Cerebellar cortex (tissue), 1 donor: Measurements from ENCODE around the gene KCNK3.
A peak's percentile ranks its signal among the peaks of the same experiment; 100 is the strongest.
"Not testable (repeated sequence)": the region's sequence is repeated elsewhere in the genome, so short reads cannot be mapped to it uniquely, and the experiment has no call there.

Experiments used
- DNase-seq: peaks from one replicate; pipeline ENCODE4 v3.0.0-alpha.2; 2015; ENCODE audit warnings: low spot score

Gene KCNK3

DNA sequence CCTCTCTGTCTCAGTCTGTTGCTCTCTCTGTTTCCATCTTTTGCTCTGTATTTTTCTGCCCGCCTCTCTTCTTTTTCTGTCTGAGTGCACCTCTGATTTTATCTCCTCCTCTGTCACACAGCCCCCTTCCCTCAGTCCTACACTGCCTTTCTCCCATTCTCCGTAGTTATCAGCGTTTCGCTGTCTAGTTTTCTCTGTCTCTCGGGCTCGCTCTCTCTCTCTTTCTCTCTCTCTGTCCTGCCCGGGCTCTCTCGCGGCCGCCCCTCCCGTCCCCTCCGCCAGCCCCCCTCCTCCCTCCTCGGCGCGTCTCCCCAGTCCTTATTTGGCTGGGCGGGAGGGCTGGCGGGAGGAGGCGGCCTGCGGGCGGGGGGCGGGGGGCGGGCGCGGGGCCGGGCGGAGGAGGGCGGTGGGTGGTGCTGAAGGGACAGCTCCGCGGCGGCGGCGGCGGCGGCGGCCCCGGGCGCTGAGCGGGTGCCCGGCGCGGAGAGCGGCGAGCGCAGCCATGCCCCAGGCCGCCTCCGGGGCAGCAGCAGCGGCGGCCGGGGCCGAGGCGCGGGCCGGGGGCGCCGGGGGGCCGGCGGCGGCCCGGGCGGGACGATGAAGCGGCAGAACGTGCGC lies at the start of gene KCNK3:
Gene KCNK3 (plus strand): TSS at position 444 of the 618 bp plus-strand sequence. CDS start 154 bp downstream, at position 598.
- DNase-seq, result peak; percentile 57

DNA sequence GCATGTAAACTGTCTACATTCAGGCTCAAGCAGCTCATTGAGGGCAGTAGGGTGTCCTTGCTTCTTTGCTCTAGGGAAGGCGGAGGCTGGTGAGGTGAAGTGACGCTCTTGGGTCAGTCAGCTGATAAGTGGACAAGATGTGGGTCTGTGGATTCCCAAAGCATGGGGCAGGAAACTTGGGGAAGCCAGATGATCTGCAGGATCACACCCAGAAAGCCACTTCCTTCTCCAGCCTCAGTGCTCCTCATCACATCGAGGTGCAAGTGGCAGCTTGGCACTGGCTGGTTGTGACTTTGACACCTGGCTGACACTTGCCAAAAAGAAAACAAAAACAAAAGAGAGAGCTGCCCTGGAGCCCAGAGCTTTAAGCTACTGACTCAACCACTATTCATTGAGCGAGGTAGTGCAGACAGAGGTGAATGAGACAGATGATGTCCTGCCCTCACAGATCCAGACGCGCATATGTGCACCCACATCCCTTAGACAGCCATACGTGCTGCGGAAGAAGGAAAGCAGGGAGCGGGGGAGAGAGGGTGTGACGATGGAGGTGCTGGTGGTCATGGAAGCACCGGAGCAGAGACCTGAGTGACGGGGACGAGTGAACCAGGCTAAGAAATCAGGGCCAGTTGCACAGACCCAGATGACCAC lies 48.2 kb upstream of the KCNK3 start:
- DNase-seq, result no peak

DNA sequence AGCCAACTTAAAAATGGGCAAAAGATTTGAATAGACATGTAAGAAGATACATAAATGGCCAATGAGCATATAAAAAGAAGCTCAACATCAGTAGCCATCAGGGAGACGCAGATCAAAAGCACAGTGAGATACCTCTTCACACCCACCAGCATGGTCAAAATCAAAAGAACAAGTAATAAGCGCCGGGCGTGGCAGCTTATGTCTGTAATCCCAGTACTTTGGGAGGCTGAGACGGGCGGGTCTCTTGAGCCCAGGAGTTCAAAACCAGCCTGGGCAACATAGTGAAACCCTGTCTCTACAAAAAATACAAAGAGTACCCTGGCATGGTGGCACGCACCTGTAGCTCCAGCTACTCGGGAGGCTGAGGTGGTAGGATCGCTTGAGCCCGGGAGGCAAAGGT lies 46.8 kb upstream of the KCNK3 start:
- no peak for DNase-seq

DNA sequence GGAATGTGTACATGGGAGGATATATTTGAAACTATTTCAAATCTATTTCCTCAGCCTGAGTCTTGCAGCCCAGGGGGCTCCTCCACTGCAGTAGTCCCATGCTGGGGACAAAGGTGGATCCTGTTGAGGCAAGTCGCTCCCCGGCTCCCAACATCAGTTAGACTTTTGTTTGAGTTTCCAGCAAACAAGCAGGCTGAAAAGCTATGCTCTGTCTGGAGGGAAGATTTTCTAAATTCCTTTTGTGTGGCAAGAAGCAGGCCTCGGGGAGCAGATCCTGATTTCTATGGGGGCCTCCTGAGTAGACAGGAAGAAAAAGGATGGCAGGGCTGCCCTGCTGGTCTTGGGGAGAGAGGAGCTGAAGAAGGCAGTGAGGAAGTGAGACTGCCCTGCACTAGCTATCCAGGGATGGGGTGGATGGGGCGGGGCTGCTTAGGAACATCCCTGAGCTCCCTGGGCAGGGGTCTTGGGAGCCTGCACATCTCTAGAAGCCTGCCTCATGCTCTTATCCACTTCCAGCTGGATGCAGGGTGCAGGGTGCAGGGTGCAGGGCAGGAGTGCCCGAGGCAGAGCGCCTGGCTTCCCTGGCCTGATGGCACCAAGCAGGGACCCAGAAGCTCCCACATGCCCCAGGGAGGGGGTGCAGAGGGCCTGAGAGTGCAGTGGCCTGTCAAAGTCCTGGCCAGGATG lies 45.4 kb upstream of the KCNK3 start:
- DNase-seq, result no peak

DNA sequence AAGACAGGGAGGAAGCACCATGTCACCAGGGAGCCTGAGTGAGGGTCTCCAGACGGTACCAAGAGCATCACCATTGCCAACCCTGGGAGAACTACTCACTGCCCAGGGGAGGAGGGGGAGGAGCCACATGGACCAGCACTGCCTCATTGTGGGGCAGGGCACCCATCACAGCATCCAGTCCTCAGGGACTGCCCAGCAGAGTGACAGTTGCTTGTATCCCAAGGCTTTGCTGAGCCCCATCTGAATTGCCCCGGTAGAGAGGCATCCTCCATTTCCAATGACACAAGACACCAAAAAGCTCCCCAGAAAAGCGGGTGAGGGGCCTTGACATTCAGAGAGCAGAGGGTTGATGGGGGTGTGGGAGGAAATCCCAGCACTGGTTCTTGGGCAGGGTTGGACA lies 44.5 kb upstream of the KCNK3 start:
- no peak for DNase-seq

GRCh38 chr2:26648516-26648915 lies 44.0 kb upstream of the KCNK3 start:
- DNase-seq, result no peak

- DNase-seq, result no peak
Measured at GRCh38 chr2:26649322-26649721, 43.2 kb upstream of the KCNK3 start.

DNA sequence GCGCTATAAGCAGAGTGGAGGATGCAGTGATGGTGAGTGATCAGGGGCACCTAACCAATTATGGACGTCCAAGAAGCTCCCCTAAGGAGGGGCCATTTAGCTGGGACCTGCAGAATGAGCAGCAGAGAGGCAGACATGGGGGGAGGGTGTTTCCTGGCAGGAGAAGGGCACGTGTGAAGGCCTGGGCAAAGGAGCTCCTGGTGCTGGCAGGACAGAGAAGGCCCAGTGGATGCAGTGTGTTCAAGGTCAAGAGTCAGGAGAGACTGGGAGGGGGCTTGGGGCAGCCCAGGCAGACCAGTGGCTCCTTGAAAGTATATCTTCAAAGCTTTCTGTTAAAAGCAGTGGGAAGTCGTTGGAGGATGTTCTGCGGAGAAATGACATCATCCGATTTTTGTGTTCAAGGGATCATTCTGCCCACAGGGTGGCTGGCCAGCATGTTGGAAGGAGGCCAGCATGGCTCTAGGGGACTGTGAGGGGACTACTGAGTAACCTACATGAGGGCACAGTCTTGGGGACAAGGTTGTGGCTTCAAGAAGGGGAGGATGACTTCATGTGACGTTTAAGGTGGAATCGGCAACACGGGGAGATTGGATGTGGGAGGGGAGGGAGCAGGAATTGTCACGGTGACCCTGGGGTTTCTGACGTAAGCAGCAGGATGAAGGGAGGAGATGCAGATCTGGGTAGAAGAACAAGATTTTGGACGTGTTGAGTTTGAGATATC lies 42.4 kb upstream of the KCNK3 start:
- no peak for DNase-seq

DNA sequence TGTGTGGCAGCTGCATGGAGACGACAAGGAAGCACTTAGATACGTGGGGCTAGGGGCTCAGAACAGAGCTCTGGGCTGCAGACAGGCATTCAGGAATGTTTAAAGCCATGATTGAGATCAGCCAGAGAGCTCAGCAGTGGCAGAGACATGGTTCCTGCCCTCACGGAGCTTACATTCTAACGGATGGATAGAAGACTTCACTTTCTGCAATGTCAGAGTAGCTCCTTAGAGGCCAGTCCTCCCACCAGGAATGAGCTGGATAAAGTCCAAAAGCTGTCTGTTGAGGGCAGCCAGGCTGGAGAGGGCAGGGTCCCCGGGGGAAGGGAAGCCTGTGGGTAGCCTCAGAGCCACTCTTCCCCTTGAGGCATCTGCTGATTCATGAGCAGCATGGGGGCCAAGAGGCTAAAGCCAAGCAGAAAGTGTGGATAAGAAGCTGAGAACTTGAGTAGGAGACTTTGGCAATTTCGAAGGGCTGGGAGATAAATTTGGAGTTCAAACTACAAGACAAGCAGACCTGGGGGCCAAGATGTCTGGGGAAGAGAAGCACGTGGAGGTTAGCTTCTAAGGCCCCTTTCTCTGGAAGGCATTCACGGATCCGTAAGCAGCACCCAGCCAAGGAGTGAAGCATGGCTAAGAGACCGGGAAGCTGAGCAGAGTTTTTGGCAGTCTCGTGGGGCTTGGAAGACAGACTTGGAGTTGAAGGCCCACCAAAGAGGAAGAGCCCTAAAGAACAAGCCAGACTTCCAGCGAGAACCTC lies 41.6 kb upstream of the KCNK3 start:
- DNase-seq, result no peak

GRCh38 chr2:26651470-26651771 lies 41.1 kb upstream of the KCNK3 start:
- DNase-seq, result no peak

- DNase-seq, result no peak
Measured at GRCh38 chr2:26651799-26652198, 40.7 kb upstream of the KCNK3 start.

DNA sequence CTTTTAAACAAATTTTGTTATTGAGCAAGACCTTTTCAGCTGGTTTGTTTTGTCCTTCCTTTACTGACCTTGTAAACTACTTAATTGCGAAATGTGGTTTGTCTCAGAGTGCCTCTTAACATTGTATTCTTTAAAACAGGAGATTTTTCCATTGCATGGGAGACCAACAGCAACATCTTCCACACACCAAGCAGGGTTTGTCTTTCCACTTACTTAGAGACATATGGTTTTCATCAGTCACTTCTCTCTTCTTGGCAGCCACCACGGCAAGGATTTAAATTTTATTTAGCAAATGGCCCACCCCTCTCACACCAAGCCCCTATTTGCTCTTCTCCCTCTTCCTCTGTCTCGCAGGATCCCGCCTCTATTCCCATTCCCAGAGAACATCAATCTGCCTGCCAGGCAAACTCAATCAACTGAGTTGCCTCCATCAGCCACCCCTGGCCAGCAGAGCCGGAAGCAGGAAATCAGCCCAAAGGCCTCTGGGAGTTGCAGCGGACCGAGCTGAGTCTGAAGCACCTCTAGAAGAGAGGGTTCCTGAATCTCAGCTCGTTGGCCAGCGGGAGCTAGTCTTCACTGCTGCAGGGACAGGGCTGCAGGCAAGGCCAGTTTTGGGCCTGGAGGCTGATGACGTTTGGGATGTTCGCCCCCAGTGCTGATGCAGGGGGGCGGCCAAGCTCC lies 40.0 kb upstream of the KCNK3 start:
- DNase-seq, result no peak

- DNase-seq, result no peak
Measured at GRCh38 chr2:26653207-26654060, 39.1 kb upstream of the KCNK3 start.

DNA sequence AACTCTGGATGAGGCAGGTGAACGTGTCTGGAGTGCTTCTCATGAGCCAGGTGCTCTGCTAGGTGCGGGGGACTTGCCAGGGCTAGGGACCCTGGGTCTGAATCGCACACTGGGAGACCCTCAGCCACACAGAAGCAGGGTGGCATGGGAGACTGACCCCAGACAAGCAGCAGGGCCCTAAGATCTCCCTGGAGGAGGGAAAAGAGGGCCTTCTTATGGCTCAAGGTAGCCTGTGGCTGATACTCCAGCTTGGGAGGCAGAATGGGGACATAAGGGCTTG lies 38.5 kb upstream of the KCNK3 start:
- DNase-seq, result no peak

GRCh38 chr2:26655120-26655519 lies 37.4 kb upstream of the KCNK3 start:
- DNase-seq, result not testable (repeated sequence)

GRCh38 chr2:26655611-26656195 lies 36.8 kb upstream of the KCNK3 start:
- DNase-seq, result no peak

DNA sequence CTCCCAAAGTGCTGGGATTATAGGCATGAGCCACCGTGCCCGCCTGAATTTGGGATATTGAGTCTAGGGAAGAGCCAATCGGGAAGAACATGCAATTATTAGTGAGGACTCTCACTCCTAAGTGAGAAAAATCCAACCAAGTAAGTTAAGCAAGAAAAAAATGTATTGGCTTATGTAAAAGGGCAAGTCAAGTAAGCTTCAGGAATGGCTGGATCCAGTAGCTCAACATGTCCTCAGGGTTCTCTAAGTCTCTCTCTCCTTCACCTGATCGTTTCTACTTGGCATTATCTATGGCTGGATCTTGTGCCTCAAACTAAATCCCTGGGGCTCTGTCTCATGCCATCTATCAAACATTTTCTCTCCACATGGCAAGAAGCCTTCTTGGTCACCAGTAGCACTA lies 35.3 kb upstream of the KCNK3 start:
- DNase-seq, result no peak

DNA sequence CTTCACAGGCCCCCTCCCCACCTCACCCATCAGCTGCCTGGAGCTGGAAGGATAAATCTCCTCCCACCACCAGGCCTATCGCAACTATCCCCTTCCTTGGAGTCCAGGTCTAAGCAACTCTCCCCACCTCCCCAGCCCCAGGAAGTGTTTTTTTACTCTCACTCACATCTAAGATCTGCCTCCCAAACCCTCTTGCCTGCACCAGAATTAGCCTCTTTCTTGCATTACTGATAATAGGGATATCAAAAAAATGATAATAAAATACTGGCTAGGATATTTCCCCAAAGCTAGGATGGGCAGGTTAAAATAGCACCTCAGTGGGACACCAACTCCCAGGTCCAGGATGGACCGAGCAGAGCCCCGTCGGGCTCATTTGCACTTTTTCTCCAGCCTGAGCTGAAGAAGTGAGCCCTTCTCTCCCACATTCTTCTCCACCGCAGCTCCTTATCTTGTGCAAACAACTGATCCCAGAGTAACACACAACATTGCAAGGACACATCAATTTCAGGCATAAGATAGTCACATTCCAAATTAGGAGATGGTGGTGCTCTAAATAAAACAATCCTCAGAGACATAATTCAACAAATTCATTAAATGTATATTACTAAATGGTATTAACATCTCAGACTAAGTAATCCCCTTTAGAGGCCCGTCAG lies 33.7 kb upstream of the KCNK3 start:
- DNase-seq, result no peak

DNA sequence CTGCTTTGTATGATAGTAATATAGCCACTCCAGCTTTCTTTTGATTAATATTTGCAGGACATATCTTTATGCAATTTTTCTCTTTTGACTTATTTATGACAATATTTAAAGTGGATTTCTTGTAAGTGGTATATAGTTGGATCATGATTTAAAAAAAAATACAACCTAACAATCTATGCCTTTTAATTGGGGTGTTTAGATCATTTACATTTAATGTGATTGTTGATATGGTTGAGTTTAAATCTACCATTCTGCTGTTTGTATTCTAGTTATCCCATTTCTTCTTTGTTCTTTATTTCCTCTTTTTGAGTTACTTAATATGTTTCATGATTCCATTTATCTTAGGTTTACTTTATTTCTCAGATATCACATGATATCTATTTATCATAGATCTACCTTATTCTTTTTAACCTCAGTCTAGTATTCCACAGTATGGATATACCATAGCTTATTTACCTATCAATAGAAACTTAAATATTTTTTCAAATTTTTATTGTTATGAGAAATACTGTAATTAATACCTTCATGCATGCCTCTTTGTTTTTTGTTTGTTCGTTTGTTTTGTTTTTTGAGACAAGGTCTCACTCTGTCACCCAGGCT lies 32.1 kb upstream of the KCNK3 start:
- DNase-seq, result no peak

DNA sequence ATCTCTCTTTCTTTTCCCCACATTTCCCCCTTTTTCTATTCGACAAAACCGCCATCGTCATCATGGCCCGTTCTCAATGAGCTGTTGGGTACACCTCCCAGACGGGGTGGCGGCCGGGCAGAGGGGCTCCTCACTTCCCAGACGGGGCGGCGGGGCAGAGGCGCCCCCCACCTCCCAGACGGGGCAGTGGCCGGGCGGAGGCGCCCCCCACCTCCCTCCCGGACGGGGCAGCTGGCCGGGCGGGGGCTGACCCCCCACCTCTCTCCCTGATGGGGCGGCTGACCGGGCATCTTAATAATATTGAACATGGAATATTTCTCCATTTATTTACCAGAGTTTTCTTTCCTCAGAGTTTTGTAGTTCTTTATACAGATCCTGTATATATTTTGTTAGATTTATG lies 27.2 kb upstream of the KCNK3 start:
- not testable (repeated sequence) for DNase-seq
